Breast epithelium (tissue), 3 donors: Measurements from ENCODE around the gene CREB3L2.

Source experiments
- POLR2A ChIP-seq: fragments of 450-650 bp; IDR thresholded peaks from one replicate; pipeline ENCODE4 v1.6.1; 2016; ENCODE audit warnings: antibody characterized with exemption, mild to moderate bottlenecking, moderate library complexity
- TF ChIP-seq, protein P1 (sequence below), 3 donors: fragments of 450-650 bp; IDR thresholded peaks; one replicate each; pipeline ENCODE4 v1.5.1; 2016 to 2017; ENCODE audit warnings: antibody characterized with exemption in 3 of 3, mild to moderate bottlenecking in 3 of 3, moderate library complexity in 3 of 3

DNA sequence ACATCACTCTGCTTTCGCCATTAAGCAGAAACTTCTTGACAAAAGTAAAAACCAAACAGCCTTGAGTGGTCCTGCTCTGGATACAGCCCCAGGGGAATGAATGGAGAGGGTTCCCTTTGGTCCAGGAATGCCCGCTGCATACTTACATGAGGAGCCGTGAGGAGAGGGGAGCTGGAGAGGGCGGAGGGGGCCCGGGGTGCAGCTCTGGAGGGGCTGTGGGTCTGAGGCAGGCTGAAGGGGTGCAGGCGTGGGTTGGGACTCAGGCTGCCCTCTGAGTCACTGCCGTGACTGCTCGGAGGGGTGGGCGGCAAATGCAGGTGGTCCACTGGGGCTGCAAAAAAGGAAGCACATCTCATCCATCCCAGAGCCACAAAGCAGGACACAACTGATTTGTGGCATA lies 93.8 kb downstream of the CREB3L2 start:
- TF ChIP-seq, protein P1, sequence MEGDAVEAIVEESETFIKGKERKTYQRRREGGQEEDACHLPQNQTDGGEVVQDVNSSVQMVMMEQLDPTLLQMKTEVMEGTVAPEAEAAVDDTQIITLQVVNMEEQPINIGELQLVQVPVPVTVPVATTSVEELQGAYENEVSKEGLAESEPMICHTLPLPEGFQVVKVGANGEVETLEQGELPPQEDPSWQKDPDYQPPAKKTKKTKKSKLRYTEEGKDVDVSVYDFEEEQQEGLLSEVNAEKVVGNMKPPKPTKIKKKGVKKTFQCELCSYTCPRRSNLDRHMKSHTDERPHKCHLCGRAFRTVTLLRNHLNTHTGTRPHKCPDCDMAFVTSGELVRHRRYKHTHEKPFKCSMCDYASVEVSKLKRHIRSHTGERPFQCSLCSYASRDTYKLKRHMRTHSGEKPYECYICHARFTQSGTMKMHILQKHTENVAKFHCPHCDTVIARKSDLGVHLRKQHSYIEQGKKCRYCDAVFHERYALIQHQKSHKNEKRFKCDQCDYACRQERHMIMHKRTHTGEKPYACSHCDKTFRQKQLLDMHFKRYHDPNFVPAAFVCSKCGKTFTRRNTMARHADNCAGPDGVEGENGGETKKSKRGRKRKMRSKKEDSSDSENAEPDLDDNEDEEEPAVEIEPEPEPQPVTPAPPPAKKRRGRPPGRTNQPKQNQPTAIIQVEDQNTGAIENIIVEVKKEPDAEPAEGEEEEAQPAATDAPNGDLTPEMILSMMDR (IDR thresholded peaks at IDR 0.05): no peak
- TF ChIP-seq POLR2A: no peak
